GM19468 (cell line): ENCODE data around the gene FBXO36.

Experiments used
- ATAC-seq: cut with Tn5 transposase; IDR thresholded peaks from one replicate; pipeline ENCODE4 v1.9.1; 2021; ENCODE audit warnings: mild to moderate bottlenecking, moderate library complexity, moderate number of reproducible peaks; ENCODE audit not compliant: unreplicated experiment; ENCODE audit errors: extremely low read depth

Gene FBXO36

DNA sequence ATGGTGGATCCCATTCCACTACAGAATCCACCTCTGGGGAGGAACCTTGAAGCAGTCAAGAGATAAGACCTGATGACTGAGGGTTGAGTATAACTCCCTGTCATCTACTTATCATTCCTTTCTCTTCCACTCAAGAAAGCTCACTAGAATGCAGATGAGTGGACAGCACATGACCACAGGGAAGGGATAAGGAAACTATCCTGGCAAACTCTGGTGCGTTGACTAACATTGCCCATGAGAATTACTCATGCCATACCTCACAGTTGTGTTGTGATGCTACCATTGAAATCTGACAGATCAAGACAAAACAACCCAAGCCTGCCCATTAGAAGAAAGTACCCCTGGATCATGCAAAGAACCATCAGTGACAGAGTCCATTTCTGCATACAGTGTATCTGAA lies 119.9 kb downstream of the FBXO36 start:
- no peak for ATAC-seq

DNA sequence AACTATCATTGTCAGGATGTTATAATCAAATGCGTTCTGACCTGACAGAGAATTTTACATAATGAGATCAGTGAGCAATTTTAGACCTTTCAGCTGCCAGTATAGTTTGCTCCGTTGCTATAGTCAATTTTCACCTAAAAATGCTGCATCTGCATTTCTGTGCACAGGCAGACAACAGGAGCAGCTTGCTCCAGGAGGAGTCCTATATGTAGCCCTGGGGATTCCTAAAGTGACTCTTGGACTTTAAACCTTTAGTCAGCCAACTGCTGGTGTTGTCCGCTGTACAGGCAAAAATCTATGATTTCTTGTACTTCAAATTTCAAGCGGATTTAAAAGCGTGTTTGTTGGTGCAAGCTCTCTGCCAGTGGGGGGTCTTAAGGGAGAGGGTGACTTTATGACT lies 120.7 kb downstream of the FBXO36 start:
- no peak for ATAC-seq

DNA sequence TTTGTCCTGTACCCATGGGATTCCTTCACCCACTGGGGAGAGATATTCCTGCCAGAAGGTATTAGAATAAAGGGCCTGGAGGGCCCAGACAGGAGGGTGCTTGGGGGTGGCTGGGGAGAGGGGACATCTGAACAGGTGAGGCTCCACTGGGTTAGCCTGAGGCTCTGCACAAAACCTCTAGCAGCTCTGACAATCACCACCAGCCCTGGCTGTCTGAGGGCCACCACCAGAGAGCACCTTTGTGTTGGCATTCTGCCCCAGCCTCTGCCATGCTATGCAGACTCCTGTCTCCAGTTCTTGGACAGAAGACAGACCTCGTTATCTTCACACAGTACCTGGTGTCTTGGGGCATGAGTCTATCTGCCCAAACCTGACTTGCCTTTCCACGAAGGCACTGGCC lies 121.2 kb downstream of the FBXO36 start:
- ATAC-seq: no peak

DNA sequence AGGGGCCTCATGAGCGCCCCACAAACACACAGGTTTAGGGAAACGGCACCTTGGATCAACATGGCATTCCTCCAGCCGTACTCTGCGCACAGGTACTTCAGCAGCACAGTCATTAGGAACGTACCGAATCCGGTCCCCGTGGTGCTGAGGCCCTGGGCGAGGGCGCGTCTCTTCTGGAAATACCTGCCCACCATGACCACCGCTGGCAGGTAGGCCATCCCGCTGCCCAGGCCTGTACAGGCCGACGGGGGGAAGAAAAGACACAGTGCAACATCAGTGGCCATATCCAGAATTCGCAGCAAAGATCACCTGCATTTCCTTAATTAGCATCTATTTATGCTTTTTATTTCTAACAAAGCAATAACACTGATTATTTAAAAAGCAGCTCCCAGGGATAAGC lies 124.2 kb downstream of the FBXO36 start:
- ATAC-seq: no peak

DNA sequence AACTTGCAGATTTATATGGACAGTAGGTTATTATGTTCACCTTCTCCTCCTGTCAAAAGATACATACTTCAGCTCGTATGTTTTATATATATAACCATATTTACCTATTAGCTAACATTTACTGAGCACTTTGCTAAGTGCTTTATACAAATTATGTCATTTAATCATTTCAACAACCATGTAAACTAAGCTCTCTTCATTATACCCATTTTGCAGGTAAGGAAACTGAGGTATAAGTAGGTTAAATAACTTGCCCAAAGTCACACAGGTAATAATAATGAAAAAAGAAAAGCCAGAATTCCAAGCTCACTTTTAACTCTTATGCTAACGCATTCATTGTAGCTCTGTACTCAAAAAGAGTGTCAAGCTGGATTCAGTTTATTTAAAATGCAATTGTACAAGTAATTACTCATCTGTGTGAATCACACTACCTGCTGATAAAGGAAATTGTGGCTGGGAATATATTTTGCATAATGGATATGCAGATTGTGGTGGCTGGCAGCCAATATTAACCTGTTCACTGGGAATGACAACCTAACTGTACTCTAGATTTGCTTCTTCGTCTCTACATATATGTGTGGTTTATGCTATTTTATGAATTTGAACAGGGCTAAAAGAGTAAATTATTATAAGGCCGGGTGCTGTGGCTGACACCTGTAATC lies 125.8 kb downstream of the FBXO36 start:
- ATAC-seq: no peak

DNA sequence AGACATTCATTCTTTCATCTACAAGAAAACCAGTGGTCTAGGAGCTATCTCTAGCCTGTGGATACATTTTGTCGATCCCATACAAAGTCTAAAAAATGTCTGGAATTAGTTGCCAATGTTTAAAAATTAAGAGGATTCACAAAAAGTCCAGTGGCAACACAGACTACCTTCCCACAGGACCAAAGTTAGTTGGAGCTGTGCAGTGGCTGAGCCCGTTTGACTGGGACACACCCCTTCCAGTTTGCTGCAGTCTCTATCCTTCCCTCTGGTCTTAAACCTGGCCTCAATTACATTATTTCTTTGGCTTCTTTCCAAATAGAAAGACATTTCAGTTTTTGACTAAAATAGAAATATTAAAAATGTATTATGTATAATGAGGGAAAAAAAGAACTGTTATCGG lies 127.8 kb downstream of the FBXO36 start:
- no peak for ATAC-seq

DNA sequence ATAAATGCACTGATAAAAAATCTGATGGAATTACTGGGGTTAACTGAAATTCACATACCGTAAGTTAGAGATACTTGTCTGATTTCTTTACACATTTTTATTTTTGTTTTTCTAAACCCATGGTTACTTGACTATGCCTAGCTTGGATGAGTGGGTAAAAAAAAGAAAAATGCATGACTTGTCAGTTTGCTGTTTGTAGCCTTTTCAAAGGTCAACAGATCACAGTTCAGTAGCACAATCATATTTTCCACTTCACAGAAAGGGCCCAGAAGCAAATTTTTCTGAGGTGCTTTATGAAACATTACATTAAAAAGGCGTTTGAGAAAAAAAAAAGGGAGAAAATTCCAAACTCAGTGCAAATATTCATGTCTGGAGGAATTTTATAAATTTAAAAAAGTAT lies 130.0 kb downstream of the FBXO36 start:
- no peak for ATAC-seq

DNA sequence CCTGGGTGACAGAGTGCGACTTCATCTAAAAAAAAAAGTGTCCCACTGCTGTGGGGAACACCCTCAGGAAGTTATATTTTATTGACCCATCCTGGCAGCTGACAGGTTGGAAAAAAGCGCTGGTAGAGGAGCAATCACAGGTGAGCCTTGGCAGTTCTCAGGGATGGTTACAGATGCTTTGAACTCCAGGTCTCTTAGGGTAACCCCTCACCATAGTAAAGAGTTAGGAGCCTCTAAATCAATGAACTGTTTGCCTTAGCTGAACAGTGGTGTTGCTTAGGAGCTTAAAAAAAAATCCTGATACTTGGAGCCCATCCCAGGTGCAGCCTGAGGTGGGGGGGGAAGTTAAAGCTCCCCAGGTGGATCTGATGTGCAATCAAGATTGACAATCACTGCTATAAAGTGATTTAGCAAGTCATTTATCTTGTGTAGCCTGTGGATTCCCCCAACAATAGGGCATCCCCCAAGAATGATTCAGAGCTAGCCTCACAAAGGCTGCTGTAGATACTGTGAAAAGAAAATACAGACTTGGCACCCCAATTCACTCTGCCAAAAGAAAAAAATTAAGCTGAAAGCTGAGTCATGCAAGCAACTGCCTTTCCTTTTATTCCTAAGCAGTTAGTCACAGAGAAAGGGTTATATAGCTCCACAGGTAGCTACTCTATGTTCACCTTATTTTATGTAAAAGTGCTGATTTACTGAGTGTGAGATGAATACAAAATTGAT lies 131.6 kb downstream of the FBXO36 start:
- ATAC-seq: no peak

DNA sequence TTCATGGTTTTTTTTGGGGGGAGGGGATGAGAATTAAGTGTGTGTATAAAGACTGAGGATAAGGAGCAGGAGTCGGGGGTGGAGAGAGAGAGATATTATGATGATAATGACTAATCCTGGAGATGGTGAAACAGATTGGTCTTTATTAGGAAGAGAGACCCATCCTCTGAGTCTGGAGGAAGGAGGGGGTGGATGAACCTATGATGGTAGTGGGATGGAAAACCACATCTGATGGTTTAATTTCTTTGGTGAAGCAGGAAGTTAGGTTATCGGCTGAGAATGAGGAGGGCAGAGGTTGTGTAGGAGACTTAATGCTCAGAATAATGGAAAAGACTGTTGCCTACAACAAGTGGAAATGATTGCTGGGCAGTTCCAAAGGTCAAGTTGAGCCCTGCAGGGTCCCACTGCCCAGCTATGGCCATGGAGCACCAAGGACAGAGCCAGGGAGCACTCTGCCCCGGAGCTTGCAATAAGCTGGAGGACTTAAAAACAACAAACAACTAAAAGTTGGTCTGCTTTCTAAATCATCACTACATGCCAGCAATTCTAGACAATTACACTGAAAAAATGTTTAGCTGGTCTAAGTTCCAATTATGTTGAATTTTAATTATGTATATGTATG lies 138.5 kb downstream of the FBXO36 start:
- ATAC-seq: no peak
